Activated naive CD4-positive, alpha-beta T cell treated with anti-CD3 and anti-CD28 coated beads for 36 hours (primary cell): ENCODE data around the gene TRIM44. TPM values are rescaled to one million over a fixed set of nuclear protein-coding genes. Genes with fewer than 3 reads are reported as not detected.

Experiments
- CTCF ChIA-PET: fragments of 350-600 bp; sonication (Branson Sonifier 250); formaldehyde crosslinking; loops from one replicate; lab custom pipeline; 2021; ENCODE audit warnings: antibody characterized with exemption; lab: Charles Lee
- DNase-seq: peaks from one replicate; pipeline ENCODE4 v3.0.0-alpha.2; 2020
- H3K27ac Mint-ChIP-seq: one replicate; pipeline ENCODE4 v1.8.0; 2021; ENCODE audit warnings: mild to moderate bottlenecking, mixed read lengths
- H3K27me3 Mint-ChIP-seq: one replicate; pipeline ENCODE4 v1.8.0; 2021; ENCODE audit warnings: low read depth, mixed read lengths
- H3K36me3 Mint-ChIP-seq: one replicate; pipeline ENCODE4 v1.8.0; 2021; ENCODE audit warnings: low read depth, mixed read lengths
- H3K4me1 Mint-ChIP-seq: one replicate; pipeline ENCODE4 v1.8.0; 2021; ENCODE audit warnings: low read depth, mixed read lengths
- H3K4me3 Mint-ChIP-seq: one replicate; pipeline ENCODE4 v1.8.0; 2021; ENCODE audit warnings: mild to moderate bottlenecking, moderate library complexity, mixed read lengths
- H3K9me3 Mint-ChIP-seq: one replicate; pipeline ENCODE4 v1.8.0; 2021; ENCODE audit warnings: mixed read lengths
- intact Hi-C: fragments of 100-400 bp; cut with micrococcal nuclease; formaldehyde crosslinking; loops from one replicate; pipeline ENCODE4 v1.15.1; 2023
- total RNA-seq, 2 experiments: library from RNA; stranded (reverse); gene quantifications; one replicate each; pipeline ENCODE4 v1.2.3, GENCODE V29; 2021

The TRIM44 gene
- total RNA-seq, 2 experiments from 2014 or later: 35.0 to 37.8 TPM

DNA sequence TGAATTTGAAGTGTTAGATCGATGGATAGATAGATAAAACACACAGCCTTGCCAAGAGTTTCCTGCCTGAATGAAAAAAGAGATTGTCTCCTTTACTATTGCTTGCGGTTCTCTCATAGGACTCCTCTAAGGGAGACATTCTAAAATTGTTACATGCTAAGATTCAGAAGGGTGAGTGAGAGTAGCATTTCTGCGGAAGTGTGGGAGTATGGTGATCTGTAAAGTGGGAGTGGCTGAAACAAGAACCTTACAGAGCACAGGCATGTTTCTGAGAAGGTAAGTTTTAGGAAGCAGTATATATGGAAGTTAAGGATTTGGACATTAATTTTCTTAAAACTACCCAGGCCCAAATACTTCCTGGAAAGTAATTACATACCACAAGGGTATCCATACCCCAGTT, 139.6 kb downstream of the TRIM44 start:
- no peak overlapping the region for H3K4me3 Mint-ChIP-seq
- intact Hi-C loops: loop anchor here (5.0 kb wide), 1 partner anchor 135 kb away; no protein-coding TSS in a partner anchor
- H3K4me1 Mint-ChIP-seq: peaks cover 4% of the 10 kb centered on the region

GRCh38 chr11:35802672-35803071, 140.1 kb downstream of the TRIM44 start:
- Mint-ChIP-seq H3K4me1 (peaks cover 4% of the 10 kb centered on the region), H3K4me3 (no peak overlapping the region), H3K9me3 (no peaks in the 10 kb centered on the region), H3K27ac (no peak overlapping the region), H3K36me3 (peaks cover 16% of the 10 kb centered on the region), H3K27me3 (no peaks in the 10 kb centered on the region)
- intact Hi-C loops: loop anchor here (5.0 kb wide), 1 partner anchor 135 kb away; no protein-coding TSS in a partner anchor
- CTCF ChIA-PET: interaction anchor here (0.7 kb wide), 1 partner anchor 24 kb away, joined by 3 read pairs; no protein-coding TSS in a partner anchor
- DNase-seq: no peak

More for the DNA sequence above, 139.6 kb downstream of the TRIM44 start:
- no peaks in the 10 kb centered on the region for H3K9me3 Mint-ChIP-seq
- H3K27me3 Mint-ChIP-seq: no peaks in the 10 kb centered on the region
- CTCF ChIA-PET: interaction anchor here (0.7 to 2.3 kb wide), 3 partner anchors 10 to 23 kb away, joined by 3 to 17 read pairs (median 3); no protein-coding TSS in a partner anchor
- H3K36me3 Mint-ChIP-seq: peaks cover 17% of the 10 kb centered on the region
- no peak for DNase-seq
- no peak overlapping the region for H3K27ac Mint-ChIP-seq

DNA sequence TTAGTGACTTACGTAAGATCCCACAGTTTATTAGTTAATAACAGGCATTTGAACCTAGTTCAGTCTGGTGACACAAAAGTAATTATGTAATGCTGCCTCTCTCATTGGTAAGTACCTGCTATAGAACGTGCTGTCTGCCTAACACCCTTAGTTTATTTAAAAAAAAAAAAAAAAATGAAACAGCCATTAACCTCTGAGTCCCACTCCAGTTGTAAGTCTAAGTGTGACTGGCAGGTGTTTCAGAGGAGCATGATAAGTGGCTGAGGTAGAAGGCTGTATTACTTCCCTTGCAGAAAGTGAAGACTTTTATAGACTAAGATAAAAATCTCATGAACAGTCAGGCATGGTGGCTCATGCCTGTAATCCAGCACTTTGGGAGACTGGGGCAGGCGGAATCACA, 140.5 kb downstream of the TRIM44 start:
- peaks cover 15% of the 10 kb centered on the region for H3K36me3 Mint-ChIP-seq
- no peaks in the 10 kb centered on the region for H3K9me3 Mint-ChIP-seq
- peaks cover 4% of the 10 kb centered on the region for H3K4me1 Mint-ChIP-seq
- H3K27me3 Mint-ChIP-seq: no peaks in the 10 kb centered on the region
- H3K27ac Mint-ChIP-seq: no peak overlapping the region
- intact Hi-C loops: loop anchor here (5.0 kb wide), 1 partner anchor 136 kb away; no protein-coding TSS in a partner anchor
- H3K4me3 Mint-ChIP-seq: no peak overlapping the region
- DNase-seq: no peak
- CTCF ChIA-PET: interaction anchor here (0.6 to 0.7 kb wide), 2 partner anchors 24 to 96 kb away, joined by 3 read pairs; no protein-coding TSS in a partner anchor

- H3K9me3 Mint-ChIP-seq: no peaks in the 10 kb centered on the region
- no peak overlapping the region for H3K4me3 Mint-ChIP-seq
- H3K27ac Mint-ChIP-seq: no peak overlapping the region
- peaks cover 4% of the 10 kb centered on the region for H3K4me1 Mint-ChIP-seq
- intact Hi-C loops: loop anchor here (5.0 kb wide), 1 partner anchor 137 kb away; no protein-coding TSS in a partner anchor
- H3K27me3 Mint-ChIP-seq: no peaks in the 10 kb centered on the region
- DNase-seq: no peak
- peaks cover 19% of the 10 kb centered on the region for H3K36me3 Mint-ChIP-seq
- CTCF ChIA-PET: interaction anchor here (0.6 kb wide), 1 partner anchor 109 kb away, joined by 5 read pairs; no protein-coding TSS in a partner anchor
Measured at GRCh38 chr11:35804451-35805040, 142.0 kb downstream of the TRIM44 start.

DNA sequence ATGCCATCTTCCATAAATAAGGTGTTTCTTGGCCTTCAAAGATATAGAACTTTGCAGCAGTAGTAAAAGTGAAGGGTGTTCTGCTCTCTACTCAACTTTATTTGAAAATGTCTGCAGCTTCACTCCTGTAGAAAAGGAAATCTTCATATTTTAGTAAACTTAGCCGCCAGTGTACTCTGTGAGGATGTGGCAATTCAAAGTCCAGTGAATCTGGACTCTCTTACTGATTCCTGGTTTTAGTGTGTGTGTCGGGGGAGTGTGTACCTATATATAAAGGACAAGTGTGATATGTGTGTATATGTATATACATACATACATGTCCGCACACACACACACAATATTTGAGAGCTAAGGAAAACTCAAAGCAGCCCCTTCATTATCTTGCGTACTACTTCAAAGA, 147.0 kb downstream of the TRIM44 start:
- intact Hi-C loops: no loop called here
- H3K36me3 Mint-ChIP-seq: peaks cover 16% of the 10 kb centered on the region
- H3K4me1 Mint-ChIP-seq: no peaks in the 10 kb centered on the region
- H3K27ac Mint-ChIP-seq: no peak overlapping the region
- DNase-seq: no peak
- H3K27me3 Mint-ChIP-seq: no peaks in the 10 kb centered on the region
- H3K9me3 Mint-ChIP-seq: no peaks in the 10 kb centered on the region
- H3K4me3 Mint-ChIP-seq: no peak overlapping the region
- CTCF ChIA-PET: interaction anchor here (0.6 to 1.4 kb wide), 2 partner anchors 12 to 30 kb away, joined by 3 to 5 read pairs; no protein-coding TSS in a partner anchor

- Mint-ChIP-seq H3K36me3 (peaks cover 18% of the 10 kb centered on the region), H3K4me1 (no peaks in the 10 kb centered on the region), H3K4me3 (no peak overlapping the region), H3K27ac (no peak overlapping the region), H3K27me3 (no peaks in the 10 kb centered on the region), H3K9me3 (no peaks in the 10 kb centered on the region)
- intact Hi-C loops: no loop called here
- DNase-seq: no peak
- CTCF ChIA-PET: interaction anchor here (0.6 to 1.4 kb wide), 2 partner anchors 12 to 30 kb away, joined by 3 to 5 read pairs; no protein-coding TSS in a partner anchor
Measured at GRCh38 chr11:35810045-35810645, 147.6 kb downstream of the TRIM44 start.

- no peak overlapping the region for H3K27ac Mint-ChIP-seq
- H3K4me1 Mint-ChIP-seq: no peaks in the 10 kb centered on the region
- CTCF ChIA-PET: interaction anchor here (0.7 to 2.8 kb wide), 2 partner anchors 10 to 19 kb away, joined by 4 to 17 read pairs; no protein-coding TSS in a partner anchor
- intact Hi-C loops: no loop called here
- H3K9me3 Mint-ChIP-seq: peaks cover 2% of the 10 kb centered on the region
- DNase-seq: no peak
- peaks cover 22% of the 10 kb centered on the region for H3K36me3 Mint-ChIP-seq
- H3K4me3 Mint-ChIP-seq: no peak overlapping the region
- no peaks in the 10 kb centered on the region for H3K27me3 Mint-ChIP-seq
Measured at GRCh38 chr11:35811783-35812182, 149.2 kb downstream of the TRIM44 start.

- H3K27me3 Mint-ChIP-seq: no peaks in the 10 kb centered on the region
- no peaks in the 10 kb centered on the region for H3K4me1 Mint-ChIP-seq
- H3K36me3 Mint-ChIP-seq: peaks cover 21% of the 10 kb centered on the region
- no peak for DNase-seq
- intact Hi-C loops: no loop called here
- H3K9me3 Mint-ChIP-seq: peaks cover 2% of the 10 kb centered on the region
- no peak overlapping the region for H3K4me3 Mint-ChIP-seq
- CTCF ChIA-PET: interaction anchor here (2.8 kb wide), 1 partner anchor 9 kb away, joined by 17 read pairs; no protein-coding TSS in a partner anchor
- H3K27ac Mint-ChIP-seq: no peak overlapping the region
Measured at GRCh38 chr11:35812828-35813227, 150.3 kb downstream of the TRIM44 start.

GRCh38 chr11:35814081-35814695, 151.6 kb downstream of the TRIM44 start:
- Mint-ChIP-seq H3K4me1 (no peaks in the 10 kb centered on the region), H3K9me3 (peaks cover 2% of the 10 kb centered on the region), H3K27me3 (no peaks in the 10 kb centered on the region), H3K4me3 (no peak overlapping the region), H3K27ac (no peak overlapping the region), H3K36me3 (peaks cover 18% of the 10 kb centered on the region)
- CTCF ChIA-PET: interaction anchor here (2.8 kb wide), 1 partner anchor 8 kb away, joined by 17 read pairs; no protein-coding TSS in a partner anchor
- intact Hi-C loops: no loop called here
- no peak for DNase-seq

GRCh38 chr11:35814720-35815305, 152.2 kb downstream of the TRIM44 start:
- Mint-ChIP-seq H3K27me3 (no peaks in the 10 kb centered on the region), H3K4me3 (no peak overlapping the region), H3K4me1 (no peaks in the 10 kb centered on the region), H3K27ac (no peak overlapping the region), H3K36me3 (peaks cover 13% of the 10 kb centered on the region), H3K9me3 (peaks cover 2% of the 10 kb centered on the region)
- DNase-seq: no peak
- intact Hi-C loops: no loop called here
- CTCF ChIA-PET: no interaction called here

DNA sequence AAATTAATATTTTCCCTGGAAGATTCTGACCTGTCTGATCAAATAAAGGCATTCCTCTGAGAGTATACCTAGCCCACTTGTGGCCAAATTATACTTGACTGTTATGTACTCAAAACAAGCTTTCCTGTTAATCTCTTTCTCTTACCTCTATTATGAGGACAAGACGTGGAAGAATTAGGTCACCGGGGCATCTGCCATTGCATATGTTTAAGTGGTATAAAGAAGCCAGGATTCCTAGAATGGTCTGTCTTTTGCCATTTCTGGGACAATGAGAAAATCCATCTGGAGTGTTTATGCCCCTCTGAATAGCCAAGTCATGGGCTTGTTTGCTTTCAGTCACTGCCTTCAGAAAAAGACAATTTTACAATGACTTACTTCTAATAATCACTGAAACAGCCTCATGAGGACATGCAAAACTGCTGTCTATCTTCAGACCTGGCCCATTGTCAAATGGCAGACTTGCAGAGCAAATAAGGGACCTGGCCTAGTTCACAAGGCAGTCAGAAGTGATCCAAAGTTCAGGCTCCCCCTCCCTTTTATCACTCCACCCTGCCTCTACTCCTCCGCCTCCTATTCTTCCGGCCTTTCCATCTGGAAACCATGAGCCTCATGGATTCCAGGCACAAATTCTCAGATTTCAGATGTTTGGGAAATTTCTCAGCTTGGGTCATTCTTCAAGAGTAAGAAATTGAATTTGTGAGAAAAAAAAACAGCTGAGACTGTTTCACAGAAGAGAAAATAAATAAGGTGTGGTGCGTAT, 153.2 kb downstream of the TRIM44 start:
- CTCF ChIA-PET: no interaction called here
- H3K27me3 Mint-ChIP-seq: no peaks in the 10 kb centered on the region
- no peak overlapping the region for H3K27ac Mint-ChIP-seq
- intact Hi-C loops: no loop called here
- peaks cover 13% of the 10 kb centered on the region for H3K36me3 Mint-ChIP-seq
- H3K4me3 Mint-ChIP-seq: no peak overlapping the region
- no peak for DNase-seq
- H3K4me1 Mint-ChIP-seq: no peaks in the 10 kb centered on the region
- H3K9me3 Mint-ChIP-seq: peaks cover 2% of the 10 kb centered on the region
